Right kidney (tissue), 1 donor: Measurements from ENCODE around the gene BRD1.
A peak's percentile ranks its signal among the peaks of the same experiment; 100 is the strongest.
"Not testable (repeated sequence)": the region's sequence is repeated elsewhere in the genome, so short reads cannot be mapped to it uniquely, and the experiment has no call there.

Experiments used
- DNase-seq: peaks from one replicate; pipeline ENCODE4 v3.0.0-alpha.2; 2016

BRD1 gene

DNA sequence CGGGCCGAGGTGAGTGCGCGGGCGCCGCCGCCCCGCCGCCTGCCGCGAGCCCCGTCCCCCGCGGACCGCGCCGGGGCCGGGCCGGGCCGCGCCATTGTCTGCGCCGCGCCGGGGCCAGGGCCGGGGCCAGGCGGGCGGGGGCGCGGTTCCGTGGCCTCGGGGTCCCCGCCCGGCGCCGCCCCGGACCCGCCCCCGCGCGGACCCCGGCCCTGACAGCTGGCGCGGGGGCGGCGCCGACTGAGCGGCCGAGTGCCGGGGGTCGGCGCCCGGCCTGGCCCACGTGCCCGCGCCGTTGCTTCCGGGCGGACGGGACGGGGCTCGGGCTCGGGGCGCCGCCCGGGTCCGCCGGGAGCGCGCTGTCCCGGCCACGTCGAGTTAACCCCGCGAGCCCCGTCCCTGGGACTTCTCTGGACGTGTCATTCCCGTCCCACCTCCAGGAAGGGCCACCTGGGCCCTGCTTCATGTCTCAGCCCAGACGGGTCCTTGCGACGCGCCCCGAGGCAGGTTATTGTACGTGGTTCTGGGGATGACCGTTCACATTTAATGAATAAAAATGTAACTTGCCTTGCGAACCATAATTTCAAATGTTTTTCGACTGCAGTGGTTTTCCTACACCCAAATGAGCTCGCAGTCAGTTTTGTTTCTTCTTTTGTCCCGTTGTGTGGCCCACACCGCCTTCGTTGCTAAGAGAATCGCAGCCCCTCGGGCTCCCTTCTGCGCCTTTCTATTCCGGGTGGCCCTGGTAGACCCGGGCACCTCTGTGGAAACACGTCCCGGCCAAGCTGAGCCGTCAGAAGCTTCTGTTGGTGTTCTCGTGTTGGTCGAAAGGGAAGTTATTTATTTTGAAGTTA, 26.5 kb upstream of the BRD1 start:
- DNase-seq = peak; percentile 71

DNA sequence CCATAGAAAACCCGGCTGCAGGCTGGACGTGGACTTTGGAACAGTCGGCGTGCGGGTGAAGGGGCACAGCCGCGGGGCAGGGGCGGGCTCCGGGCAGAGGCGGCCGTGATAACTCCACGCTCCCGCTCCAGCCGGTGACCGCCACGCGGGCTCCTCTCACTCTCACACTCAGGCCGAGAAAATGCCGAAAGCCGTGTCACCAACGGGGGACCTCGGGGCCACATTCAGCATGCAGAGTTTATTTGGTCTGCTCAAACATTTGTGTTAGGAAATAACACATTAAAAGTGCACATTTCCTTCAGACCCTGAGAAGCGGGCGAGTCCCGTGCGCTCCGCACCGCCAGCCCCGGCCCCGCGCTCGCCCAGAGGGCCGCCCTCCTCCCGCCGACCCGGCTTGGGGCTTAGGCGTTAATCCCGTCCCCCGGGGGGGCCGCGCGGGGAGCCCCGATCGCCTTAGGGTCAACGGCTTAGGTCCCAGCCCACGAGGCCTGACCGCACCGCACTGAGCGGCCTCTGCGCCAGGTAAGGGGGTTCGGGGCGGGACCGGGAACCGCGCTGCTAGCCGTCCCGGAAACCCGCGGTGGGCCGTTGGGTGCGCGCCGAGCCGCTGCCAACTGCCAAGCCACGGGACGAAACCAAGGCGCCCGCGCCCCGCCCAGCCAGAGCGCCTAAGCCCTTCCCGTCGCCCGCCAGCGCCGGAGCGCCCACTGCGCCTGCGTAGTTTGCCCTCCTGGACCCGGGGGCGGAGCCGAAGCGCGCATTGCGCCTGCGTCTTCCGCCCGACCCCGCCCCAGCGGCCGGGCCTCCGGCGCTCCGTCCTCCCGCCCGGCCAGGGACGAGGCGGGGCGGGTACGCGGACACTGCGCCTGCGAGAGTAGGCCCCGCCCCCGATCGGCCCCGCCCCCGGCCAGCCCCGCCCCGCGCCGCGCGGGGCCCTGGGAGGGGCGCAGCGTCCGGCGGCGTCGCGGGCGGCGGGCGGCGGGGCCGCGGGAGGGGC, 25.5 kb upstream of the BRD1 start, which contains the start of gene ZBED4:
TSS of gene ZBED4 (plus strand) at position 947 of the 997 bp plus-strand sequence. CDS start 29,819 bp downstream, outside the sequence.
- DNase-seq = peak; percentile 97

DNA sequence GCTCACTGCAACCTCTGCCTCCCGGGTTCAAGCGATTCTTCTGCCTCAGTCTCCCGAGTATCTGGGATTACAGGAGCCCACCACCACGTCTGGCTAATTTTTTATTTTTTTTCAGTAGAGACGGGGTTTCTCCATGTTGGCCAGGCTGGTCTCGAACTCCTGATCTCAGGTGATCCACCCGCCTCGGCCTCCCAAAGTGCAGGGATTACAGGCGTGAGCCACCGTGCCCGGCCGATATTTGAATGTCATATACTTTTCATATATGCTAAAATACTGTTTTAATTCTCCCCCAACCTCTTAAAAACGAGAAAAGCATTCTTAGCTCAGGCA, 24.9 kb upstream of the BRD1 start:
- DNase-seq = not testable (repeated sequence)

DNA sequence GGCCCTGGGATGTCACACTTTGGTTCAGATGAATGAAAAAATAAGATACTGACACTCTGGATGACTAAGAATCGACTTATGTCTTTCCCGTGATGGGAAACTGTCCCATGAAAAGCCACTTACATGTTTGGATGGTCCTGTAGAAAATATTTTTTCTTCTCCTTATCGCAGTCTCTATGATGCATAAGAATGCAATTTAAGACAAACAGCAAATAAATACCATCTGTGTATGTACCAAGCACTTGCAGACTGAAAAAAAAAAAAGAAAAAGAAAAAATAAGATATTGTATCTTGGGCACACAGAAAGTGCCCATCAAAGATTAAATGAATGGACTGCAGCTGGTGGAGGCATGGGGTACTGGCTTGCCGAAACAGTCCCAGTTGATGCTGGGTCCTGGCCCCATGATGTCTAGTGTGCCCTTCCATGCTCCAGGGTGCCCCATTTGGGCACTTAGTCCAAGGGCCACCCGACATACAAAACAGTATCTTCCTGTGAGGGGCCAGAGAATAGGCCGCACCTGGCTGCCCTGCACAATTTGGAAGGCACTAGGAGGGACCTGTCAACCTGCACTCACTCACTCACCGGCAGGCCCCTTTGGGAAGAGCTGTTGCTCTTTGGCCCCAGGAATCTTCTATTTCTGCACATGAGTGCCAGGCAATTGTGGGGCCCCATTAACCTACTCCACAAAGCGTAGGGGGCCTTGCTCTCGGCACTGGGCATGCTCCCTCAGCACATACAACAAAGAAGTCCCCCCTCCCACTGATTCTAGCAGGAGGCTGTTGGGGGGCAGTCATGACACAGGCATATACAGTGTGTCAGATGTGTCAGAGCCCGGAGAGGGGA, 23.5 kb upstream of the BRD1 start:
- no peak for DNase-seq

DNA sequence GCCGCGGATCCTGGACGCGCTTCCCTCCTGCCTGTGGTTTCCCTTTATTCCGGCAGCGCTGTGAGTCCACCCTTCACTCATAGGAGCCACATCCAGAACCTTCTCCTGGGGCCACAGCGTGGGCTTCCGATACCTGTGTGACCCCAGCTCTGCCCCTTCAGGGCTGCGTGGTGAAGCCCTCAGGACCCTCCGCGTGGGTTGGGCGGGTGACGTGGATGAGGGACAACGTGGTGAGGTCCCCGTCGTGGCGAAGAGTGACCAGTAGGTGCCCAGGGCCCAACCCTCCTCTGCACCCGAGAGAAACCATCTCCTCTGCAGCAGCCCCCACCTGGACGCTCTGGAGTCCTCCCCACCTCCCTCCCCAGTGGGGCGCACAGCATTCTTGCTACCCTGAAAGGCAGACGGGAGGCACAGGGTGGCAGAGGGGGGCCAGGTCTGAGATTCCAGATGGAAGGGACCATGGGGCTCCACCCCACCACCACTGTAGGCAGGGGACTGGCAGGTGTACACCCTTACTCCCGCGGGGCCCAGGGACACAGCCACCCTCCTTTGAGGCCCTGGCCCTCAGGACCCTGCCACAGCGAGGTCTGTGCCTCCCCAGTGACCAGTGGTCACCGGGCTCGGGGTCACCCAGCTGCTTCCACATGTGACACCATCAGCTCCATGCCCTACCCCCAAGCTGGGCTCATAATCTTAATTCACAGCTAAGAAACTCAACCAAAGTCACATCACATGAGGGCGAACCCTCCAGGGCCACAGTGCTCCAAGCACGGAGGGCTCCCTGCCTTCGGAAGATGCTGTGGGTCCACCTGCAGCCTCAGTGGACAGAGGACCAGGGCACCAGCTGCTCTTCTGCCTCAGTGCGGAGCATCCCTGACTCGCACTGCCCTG, 22.6 kb upstream of the BRD1 start:
- DNase-seq = no peak

DNA sequence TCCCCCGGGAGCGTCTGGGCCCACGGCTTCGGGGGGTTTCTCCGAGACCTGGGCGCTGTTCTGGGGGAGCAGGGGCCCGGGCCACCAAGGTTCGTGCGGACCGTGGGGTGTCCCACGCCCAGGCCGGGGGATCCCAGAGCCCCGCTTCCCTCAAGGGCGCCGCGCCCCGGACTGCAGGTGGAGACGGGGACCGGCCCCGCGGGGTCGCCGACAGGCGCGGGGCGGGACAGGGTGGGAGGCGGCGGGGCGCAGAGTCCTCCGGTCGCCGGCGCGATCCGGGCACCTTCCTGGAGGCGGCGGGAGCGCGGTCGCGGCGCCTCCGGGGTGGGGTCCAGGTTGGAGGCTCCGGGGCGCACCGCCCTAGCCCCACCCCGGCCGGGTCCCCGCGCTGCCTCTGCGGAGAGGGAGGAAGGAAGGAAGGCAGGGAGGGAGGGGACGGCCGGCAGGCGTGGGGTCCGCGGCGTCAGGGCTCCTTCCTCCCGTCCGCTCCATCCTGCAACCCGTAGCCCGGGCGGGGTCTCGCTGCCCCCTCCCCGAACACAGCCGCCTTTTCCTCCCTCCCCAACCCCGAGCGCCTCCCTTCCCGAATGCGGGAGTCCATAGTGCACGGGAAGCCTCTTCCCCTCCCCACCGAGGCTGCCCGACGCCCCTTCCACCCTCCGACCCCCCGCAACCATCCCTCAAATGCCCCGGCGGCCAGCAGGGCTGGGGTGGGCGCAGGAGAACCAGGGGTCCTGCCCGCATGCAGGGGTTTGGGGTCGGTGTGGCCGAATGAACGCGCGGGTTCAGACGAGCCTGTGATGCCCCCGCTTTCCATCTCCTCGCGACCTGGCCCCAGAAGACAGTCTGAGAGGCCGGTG, 21.7 kb upstream of the BRD1 start:
- DNase-seq = no peak

DNA sequence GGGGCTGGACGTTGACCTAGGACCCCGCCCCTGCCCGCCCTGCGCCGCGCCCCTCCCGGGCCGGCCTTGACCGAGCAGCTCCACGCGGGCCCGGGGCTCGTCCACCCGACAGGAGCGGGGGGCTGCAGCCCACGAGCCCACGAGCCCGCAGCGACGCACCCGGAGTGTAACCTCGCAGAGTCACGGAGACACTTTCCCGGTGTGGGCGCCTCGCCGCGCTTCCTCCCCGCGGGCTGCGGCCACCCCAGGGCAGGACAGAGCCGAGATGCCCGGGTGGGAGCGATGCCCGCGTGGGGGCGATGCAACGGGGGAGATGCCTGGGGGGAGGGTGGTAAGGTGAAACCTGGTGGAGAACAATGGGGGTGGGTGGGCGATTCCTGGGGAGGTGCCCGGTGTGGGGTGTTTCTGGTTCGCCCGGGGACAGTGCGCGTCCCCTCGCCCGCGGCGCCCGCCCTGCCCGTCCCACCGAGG, 21.1 kb upstream of the BRD1 start:
- DNase-seq = no peak

DNA sequence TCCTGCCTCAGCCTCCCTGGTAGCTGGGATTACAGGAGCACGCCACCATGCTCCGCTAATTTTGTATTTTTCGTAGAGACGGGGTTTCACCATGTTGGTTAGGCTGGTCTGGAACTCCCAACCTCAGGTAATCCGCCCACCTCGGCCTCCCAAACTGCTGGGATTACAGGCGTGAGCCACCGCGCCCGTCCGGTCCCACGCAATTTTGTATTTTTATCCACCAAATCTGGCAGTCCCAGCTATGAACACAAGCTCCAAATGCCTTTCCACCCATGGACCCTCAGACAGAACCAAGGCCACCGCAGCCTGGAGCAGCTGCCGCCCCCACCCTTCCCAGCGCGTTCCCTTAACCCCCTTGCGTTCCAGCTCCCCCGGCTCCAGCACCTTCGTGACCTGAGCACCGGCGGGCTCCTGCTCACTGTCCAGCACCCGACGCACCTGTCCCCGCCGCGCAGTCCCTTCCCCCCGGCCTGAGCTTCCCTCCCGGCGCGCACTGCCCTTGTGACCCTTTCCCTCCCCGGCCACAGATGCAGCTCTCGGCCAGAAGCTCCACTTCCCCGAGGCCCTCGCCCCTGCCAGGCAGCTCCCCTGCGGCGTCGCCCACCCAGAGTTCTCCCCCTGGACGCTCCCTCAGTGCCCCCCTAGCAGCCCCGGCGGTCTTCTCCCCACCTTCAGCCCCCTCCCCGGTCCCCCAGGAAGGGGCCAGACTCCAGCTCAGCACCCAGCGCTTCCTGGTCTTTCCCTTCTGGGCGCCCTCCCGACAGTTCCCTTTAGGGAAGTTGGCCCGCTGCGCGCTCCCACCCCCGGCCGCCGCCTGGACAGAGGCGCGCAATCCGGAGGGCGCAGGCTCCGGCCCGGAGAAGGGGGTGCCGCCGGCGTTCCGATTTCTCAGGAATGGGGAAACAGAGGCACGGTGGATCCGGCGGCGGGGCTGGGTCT, 20.3 kb upstream of the BRD1 start:
- DNase-seq = no peak

DNA sequence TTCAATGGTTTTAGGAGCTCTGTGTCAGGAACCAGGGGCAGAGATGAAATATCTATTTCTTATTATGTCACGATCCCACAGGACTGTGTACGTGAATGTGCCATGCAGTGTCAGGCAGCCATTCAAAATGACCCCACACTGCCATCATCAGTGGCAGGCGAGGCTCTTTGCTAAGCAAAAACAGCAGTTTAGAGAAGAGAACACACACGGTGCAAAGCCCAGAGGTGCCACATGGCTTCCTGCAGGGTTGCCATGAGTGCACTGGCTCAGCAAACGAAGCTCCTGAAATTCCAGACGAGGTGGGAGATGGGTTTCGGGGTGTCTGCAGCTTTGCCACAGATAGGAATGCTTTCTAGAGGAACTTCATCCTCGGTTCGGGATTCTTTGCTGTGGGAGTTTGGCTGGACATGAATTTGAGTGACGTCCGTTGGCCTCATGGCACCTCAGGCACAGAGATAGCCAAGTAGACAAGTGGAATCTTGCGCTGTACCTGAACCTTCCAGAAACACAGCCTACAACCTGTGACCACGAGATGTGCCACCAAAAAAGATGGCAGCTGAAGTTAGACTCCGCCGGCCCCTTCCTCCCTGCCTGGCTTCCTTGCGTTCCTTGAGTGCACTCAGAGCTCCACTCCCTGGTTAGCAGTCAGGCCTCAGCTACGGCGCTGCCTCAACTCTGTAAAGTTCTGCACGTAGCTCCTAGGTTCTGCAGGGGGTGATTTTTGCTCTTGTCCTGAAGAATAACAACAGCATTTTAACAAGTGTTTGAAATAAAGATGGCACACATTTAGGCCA, 18.2 kb upstream of the BRD1 start:
- DNase-seq = no peak

DNA sequence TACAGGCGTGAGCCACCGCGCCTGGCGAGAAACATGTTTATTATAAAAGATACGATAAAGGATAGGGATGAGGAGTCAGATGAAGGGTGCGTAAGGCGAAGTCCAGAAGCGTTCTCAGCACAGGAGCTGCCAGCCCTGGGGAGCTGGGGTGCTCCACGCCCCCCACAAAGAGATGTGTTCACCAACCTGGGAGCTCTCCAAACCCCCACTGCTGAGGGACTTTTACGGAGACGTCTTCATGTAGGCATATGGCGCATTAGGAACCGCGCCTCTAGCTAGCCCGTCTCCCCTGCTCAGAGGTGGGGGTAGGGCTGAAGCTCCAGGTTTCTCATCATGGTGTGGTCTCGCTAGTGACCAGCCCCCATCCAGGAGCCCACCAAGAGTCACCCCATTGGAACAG, 17.6 kb upstream of the BRD1 start:
- DNase-seq = no peak

DNA sequence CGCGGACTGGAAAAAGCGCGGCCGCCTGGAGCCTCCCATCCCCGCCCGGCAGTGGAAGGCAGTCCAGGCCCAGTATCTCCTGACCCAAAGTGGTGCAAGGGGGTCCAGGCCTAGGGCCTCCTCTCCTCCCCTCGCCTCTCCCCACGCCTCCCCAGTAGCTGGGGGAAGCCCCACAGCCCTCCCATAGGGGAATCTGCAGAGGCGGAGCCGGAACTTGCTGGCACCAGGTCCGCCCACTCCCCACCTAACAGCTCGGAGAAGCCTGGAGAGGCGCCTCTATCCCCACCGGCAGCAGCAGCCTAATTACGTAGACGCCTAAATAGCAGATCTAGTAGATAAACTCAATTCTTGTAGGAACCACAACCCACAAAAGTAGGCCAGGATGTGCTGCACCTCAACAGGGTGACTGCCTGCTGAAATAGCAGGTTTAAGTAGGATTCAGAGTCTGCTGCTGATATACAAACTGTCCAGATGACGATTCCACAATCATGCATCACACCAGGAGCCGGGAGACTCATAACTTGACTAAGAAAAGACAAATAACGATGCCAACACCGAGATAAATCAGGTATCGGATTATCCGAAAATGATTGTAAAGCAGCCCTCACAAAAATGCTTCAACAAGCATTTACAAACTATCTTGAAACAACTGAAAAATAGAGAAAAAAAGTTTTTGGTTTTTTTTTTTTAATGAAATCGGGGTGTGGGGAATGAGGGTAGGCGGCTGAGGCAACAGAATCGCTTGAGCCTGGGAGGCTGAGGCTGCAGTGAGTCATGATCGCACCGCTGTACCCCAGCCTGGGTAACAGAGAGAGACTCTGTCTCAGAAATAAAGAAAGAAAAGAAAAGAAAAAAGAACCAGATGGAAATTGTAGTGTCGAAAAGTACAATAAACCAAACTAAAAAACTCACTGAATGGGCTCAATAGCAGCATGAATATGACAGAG, 11.4 kb upstream of the BRD1 start:
- DNase-seq = no peak

DNA sequence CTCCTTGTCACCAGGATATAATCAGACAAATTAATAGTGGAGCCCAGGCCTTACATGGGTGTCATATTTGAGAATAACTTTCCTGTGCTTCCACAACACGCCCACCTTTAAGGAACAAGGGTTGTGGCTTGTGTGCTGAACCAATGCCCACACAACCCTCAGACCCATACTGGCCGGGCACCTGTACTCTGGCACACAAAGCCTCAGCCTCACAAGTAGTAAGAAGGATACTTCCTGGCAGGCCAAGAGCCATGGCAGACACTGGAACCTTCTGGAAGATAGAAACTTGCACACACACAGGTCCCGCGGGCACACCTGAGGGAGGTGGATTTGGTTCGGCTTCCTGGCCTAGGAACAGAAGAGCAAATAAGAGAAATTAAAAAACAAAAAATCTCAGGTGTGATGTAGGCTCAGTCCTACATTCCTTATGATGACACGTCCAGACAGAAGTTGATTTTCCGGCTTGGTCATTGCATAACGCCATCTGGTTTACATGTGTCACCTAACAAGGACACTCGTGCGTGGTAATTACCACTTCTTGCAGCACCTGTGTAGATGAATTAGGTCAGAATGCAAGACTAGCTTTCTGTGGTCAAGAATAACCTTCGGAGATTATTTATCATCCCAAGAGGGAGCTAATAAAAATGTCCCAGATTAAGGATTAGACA, 5.8 kb upstream of the BRD1 start:
- no peak for DNase-seq

DNA sequence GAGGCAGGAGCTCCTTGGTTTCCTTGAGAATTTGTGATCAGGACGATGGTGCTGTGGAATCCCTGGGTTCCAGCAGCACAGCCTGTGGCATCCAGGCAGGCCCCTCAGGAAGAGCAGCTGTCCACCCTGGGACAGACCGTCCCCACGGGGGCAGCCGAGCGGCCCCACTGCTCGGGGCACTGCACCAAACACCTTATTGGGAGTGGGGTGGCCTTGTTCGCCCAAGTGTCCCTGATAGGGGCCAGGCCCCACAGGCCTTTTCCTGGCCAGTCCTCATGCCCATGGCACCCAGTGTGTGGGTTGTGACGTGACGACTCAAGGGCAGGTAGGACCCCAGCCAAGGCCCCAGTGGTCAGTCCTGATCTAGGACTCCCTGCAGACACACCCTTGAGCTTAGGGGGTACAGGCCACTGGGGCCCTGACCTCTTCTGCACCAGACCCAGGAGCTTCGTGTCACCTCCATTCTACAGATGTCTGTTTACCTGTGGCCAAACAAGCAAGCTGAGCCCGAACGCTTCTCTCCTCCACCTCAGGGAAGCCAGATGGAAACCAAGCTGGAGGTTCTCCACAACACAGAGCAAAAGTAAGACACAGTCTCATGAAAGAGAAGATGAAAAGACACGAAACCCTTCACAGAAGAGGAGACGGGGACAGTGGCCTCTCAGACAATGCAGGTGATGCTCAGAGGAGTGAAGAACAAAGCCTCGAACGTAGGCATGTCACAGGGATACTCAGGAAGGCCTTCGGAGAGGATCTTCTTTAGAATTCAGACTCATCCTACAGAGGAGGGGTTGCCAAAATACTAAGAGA, 1.6 kb upstream of the BRD1 start:
- DNase-seq = no peak

DNA sequence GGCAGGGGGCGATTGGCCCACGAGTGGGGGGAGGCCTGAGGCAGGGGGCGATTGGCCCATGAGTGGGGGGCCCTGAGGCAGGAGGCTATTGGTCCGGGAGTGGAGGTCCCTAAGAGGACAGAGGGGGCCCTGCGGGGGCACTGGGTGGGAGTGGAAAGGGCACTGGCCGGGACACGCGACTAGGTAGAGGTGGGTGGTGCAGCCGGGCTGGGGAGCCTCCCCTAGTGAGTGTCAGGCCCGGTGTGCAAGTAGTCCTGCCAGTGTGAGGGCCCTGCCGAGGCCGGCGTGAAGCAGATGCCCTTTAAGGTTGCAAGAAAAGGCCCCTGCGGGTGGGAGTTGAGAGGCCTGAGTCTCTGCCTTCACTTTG, 909 bp upstream of the BRD1 start:
- no peak for DNase-seq

DNA sequence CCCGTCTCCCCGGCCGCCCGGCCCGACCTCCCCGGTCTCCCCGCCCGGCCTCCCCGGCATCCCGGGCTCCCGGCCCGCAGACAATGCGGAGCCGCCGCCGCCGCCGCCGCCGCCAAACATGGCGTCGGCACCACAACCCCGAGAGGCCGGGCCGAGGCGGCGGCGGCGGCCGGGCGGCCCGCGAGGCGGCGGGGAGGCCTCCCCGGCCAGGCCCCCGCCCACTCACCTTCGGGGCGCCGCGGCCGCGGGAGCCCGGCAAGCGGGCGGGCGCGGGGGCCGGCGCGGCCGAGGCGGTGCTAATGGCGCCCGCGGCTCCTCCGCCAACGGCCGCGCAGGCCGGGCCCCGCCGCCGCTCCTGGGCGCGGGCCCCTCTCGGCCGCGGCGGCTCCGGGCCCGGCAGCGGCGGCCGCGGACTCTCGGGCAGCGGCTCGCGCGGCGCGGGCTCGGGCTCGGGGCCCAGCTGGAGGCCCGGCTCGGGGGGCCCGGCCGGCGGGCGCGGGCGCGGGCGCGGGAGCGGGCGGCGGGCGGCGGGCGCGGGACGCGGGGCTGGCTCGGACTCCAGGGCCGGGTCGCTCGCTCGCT, 311 bp downstream of the BRD1 start:
- no peak for DNase-seq
